IMR-90 (cell line): ENCODE data around the gene FAM124B. TPM values are rescaled to one million over a fixed set of nuclear protein-coding genes. Genes with fewer than 3 reads are reported as not detected.

Source experiments
- ATAC-seq: fragments of 200-7000 bp; cut with Tn5 transposase; 2 replicates; pipeline ENCODE4 v1.9.1; 2020; ENCODE audit warnings: low read depth, mild to moderate bottlenecking, moderate library complexity
- BruUV-seq: library from RNA; stranded (reverse); fragments of 400-500 nt; replicated peaks from 2 replicates; lab custom pipeline; 2021; lab: Mats Ljungman, UMichigan
- CTCF ChIA-PET: fragments of 300-600 bp; formaldehyde crosslinking; extraction: SDS; loops from one replicate; lab custom pipeline; 2021; ENCODE audit warnings: antibody characterized with exemption; lab: Yijun Ruan, JAX
- POLR2A ChIA-PET: fragments of 300-600 bp; sonication (Branson Sonifier 250); formaldehyde crosslinking; loops from one replicate; lab custom pipeline; 2022; ENCODE audit warnings: antibody characterized with exemption; ENCODE audit not compliant: unreplicated experiment; lab: Charles Lee
- DNase-seq: peaks from one replicate; pipeline ENCODE4 v3.0.0; 2013
- H2AFZ ChIP-seq: replicated peaks from 2 replicates; pipeline ENCODE3; 2013; ENCODE audit warnings: low read length, mild to moderate bottlenecking; ENCODE audit not compliant: poor library complexity
- H2AK5ac ChIP-seq: 2 replicates; pipeline ENCODE4 v1.6.1; 2013; ENCODE audit warnings: low read depth, low read length, inconsistent platforms
- H2AK9ac ChIP-seq: replicated peaks from 2 replicates; pipeline ENCODE3; 2013; ENCODE audit warnings: mild to moderate bottlenecking, low read depth, low read length, moderate library complexity; ENCODE audit not compliant: poor library complexity
- H2BK120ac ChIP-seq: 2 replicates; pipeline ENCODE4 v1.6.1; 2013; ENCODE audit warnings: low read depth, low read length, inconsistent platforms
- H2BK15ac ChIP-seq: 3 replicates; pipeline ENCODE4 v1.6.1; 2013; ENCODE audit warnings: low read depth, low read length, inconsistent platforms
- H2BK20ac ChIP-seq: 2 replicates; pipeline ENCODE4 v1.6.1; 2013; ENCODE audit warnings: low read depth, mild to moderate bottlenecking, inconsistent platforms, low read length, moderate library complexity
- H2BK5ac ChIP-seq: 2 replicates; pipeline ENCODE4 v1.6.1; 2013; ENCODE audit warnings: mild to moderate bottlenecking, low read depth, low read length, inconsistent platforms; ENCODE audit not compliant: poor library complexity, severe bottlenecking
- H3K14ac ChIP-seq: replicated peaks from 2 replicates; pipeline ENCODE4 v1.6.1; 2013; ENCODE audit warnings: low read depth, low read length, inconsistent platforms
- H3K18ac ChIP-seq: 2 replicates; pipeline ENCODE4 v1.6.1; 2013; ENCODE audit warnings: low read depth, low read length, control low read depth
- H3K23ac ChIP-seq: 2 replicates; pipeline ENCODE4 v1.6.1; 2013; ENCODE audit warnings: low read depth, low read length, inconsistent platforms
- H3K27ac ChIP-seq: 2 replicates; pipeline ENCODE4 v1.5.1; 2013; ENCODE audit warnings: mild to moderate bottlenecking, control low read depth, low read length; ENCODE audit not compliant: insufficient read depth
- H3K27me3 ChIP-seq: 2 replicates; pipeline ENCODE4 v1.6.1; 2013; ENCODE audit warnings: low read length; ENCODE audit not compliant: control insufficient read depth, insufficient read depth
- H3K36me3 ChIP-seq: 2 replicates; pipeline ENCODE4 v1.6.1; 2013; ENCODE audit warnings: low read length, mixed read lengths; ENCODE audit not compliant: control insufficient read depth, insufficient read depth
- H3K4ac ChIP-seq: 2 replicates; pipeline ENCODE4 v1.6.1; 2013; ENCODE audit warnings: low read depth, low read length, inconsistent platforms
- H3K4me1 ChIP-seq: 2 replicates; pipeline ENCODE4 v1.6.1; 2013; ENCODE audit warnings: low read length, mixed read lengths; ENCODE audit not compliant: control insufficient read depth, insufficient read depth
- H3K4me2 ChIP-seq: 2 replicates; pipeline ENCODE4 v1.6.1; 2013; ENCODE audit warnings: low read depth, mild to moderate bottlenecking, control low read depth, low read length, moderate library complexity
- H3K4me3 ChIP-seq: 2 replicates; pipeline ENCODE4 v1.5.1; 2013; ENCODE audit warnings: low read depth, mild to moderate bottlenecking, control low read depth, low read length, moderate library complexity; ENCODE audit not compliant: insufficient read depth
- H3K56ac ChIP-seq: 2 replicates; pipeline ENCODE4 v1.6.1; 2013; ENCODE audit warnings: low read length, inconsistent platforms; ENCODE audit not compliant: insufficient read depth; ENCODE audit errors: extremely low read depth
- H3K79me1 ChIP-seq, 2 experiments: 2 replicates each; pipeline ENCODE4 v1.6.1; 2013; ENCODE audit warnings: low read length in 2 of 2, inconsistent platforms in 1 of 2, low read depth in 1 of 2
- H3K9ac ChIP-seq: 2 replicates; pipeline ENCODE4 v1.6.1; 2013; ENCODE audit warnings: low read depth, low read length, control low read depth
- H3K9me1 ChIP-seq: 2 replicates; pipeline ENCODE4 v1.6.1; 2013; ENCODE audit warnings: low read length, inconsistent platforms; ENCODE audit not compliant: insufficient read depth
- H3K9me3 ChIP-seq: 2 replicates; pipeline ENCODE4 v1.6.1; 2013; ENCODE audit warnings: low read length; ENCODE audit not compliant: control insufficient read depth, insufficient read depth
- H4K20me1 ChIP-seq: 2 replicates; pipeline ENCODE4 v1.6.1; 2013; ENCODE audit warnings: low read length, inconsistent platforms; ENCODE audit not compliant: insufficient read depth
- H4K5ac ChIP-seq: 2 replicates; pipeline ENCODE4 v1.6.1; 2013; ENCODE audit warnings: mild to moderate bottlenecking, low read depth, low read length, control low read depth
- H4K8ac ChIP-seq, 2 experiments: 2 replicates each; pipeline ENCODE4 v1.6.1; 2013; ENCODE audit warnings: low read depth in 2 of 2, low read length in 2 of 2, control low read depth in 1 of 2, inconsistent platforms in 1 of 2
- H4K91ac ChIP-seq: 2 replicates; pipeline ENCODE4 v1.6.1; 2013; ENCODE audit warnings: low read depth, low read length, inconsistent platforms; ENCODE audit not compliant: insufficient read depth
- POLR2A ChIP-seq: IDR thresholded peaks from 2 replicates; pipeline ENCODE4 v1.6.1; 2012; ENCODE audit warnings: mild to moderate bottlenecking, low read depth, low read length
- WGBS, 2 experiments: methylation state at CpG; one replicate each; pipeline versions ENCODE4 v1.1.5 to v1.1.7; 2013; ENCODE audit warnings: missing lambda C conversion rate in 2 of 2; ENCODE audit not compliant: insufficient read length in 1 of 2; ENCODE audit errors: extremely low coverage in 2 of 2; 5-methylcytosine and 5-hydroxymethylcytosine counted together
- dilution Hi-C: fragments of 300-500 bp; cut with HindIII; formaldehyde crosslinking; loops from one replicate; pipeline ENCODE4 v1.14.3; 2018; ENCODE audit warnings: low sequenced_read_pairs; ENCODE audit not compliant: unreplicated experiment
- in situ Hi-C: fragments of 300-500 bp; cut with MboI; formaldehyde crosslinking; loops from 3 replicates; pipeline ENCODE4 v1.14.3; 2019; ENCODE audit warnings: low sequenced_read_pairs, inconsistent platforms, mixed read lengths
- intact Hi-C: fragments of 100-400 bp; cut with micrococcal nuclease; formaldehyde crosslinking; loops from 2 replicates; pipeline ENCODE4 v1.10.0; 2022
- polyA plus RNA-seq, 3 experiments: library from polyadenylated mRNA; depleted of rRNA; stranded (reverse); fragments of >200 nt; gene quantifications; 2 replicates each; pipeline ENCODE4 v1.2.3, GENCODE V29; 2012; ENCODE audit warnings: low replicate concordance in 1 of 3
- total RNA-seq: library from RNA; depleted of rRNA; stranded (reverse); fragments of >200 nt; gene quantifications from 2 replicates; pipeline ENCODE4 v1.2.3, GENCODE V29; 2012
- TF ChIP-seq, protein P1 (sequence below): conservative IDR thresholded peaks from 2 replicates; pipeline ENCODE4 v1.5.1; 2012; ENCODE audit warnings: mild to moderate bottlenecking, low read depth, low read length, improper control_type of control experiment

FAM124B gene
- total and polyA plus RNA-seq, 2 of the 4 experiments (the other 2 are of a cell fraction): not detected

DNA sequence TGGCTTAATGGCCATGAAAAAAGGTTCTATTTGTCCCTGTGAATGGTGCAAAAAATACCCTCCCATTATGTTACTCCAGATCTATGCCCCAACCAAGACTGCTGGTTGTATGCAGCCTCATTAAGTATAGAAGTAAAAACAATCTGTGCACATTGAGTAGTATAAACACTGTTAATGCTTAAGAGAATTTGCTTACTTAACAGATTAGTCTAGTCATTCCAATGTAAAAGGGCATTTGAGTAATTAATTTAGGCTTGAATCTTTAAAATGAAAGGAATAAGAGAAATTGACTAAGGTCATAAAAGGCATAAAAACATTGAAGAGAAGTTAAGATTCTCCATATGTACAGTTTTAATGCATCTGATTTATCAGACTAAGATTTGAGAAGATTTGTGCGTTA, 51.2 kb downstream of the FAM124B start:
- CTCF ChIA-PET: interaction anchor here (0.8 kb wide), 1 partner anchor 9 kb away, joined by 3 read pairs; no protein-coding TSS in a partner anchor

More for the DNA sequence above, 51.2 kb downstream of the FAM124B start:
- POLR2A ChIA-PET: no interaction called here
- BruUV-seq: no TSS peak
- no peak for DNase-seq
- Histone ChIP-seq H3K36me3 (no peaks in the 10 kb centered on the region), H3K56ac (no peak overlapping the region), H2BK15ac (no peak overlapping the region), H3K23ac (no peak overlapping the region), H4K8ac (no peak overlapping the region), H4K5ac (no peak overlapping the region), H3K4me3 (no peak overlapping the region), H3K18ac (no peak overlapping the region), H3K9me1 (no peaks in the 10 kb centered on the region), H2BK20ac (no peak overlapping the region), H3K4me2 (no peak overlapping the region), H2AFZ (no peak overlapping the region), H2BK5ac (no peak overlapping the region), H2AK9ac (no peak overlapping the region), H3K14ac (no peak overlapping the region), H2BK120ac (no peak overlapping the region), H3K79me1 (no peaks in the 10 kb centered on the region), H3K9ac (no peak overlapping the region), H3K9me3 (no peaks in the 10 kb centered on the region), H3K4me1 (peaks cover 5% of the 10 kb centered on the region; the same call in 1 of the 2 replicates), H3K27ac (no peak overlapping the region), H4K20me1 (no peaks in the 10 kb centered on the region), H3K27me3 (peaks cover 8% of the 10 kb centered on the region), H4K91ac (no peak overlapping the region), H3K4ac (no peak overlapping the region), H2AK5ac (no peak overlapping the region)
- ATAC-seq: peak; percentile 57
- intact Hi-C loops (loop anchor here (2.0 kb wide), 1 partner anchor 380 kb away; no protein-coding TSS in a partner anchor), dilution Hi-C loops (no loop called here), in situ Hi-C loops (loop anchor here (25.0 kb wide), 2 partner anchors 662 to 1287 kb away; no protein-coding TSS in a partner anchor)
- WGBS, 2 experiments: no CpG with 5 or more reads among the region's 1 CpG
- no peak for TF ChIP-seq POLR2A
- TF ChIP-seq, protein P1, sequence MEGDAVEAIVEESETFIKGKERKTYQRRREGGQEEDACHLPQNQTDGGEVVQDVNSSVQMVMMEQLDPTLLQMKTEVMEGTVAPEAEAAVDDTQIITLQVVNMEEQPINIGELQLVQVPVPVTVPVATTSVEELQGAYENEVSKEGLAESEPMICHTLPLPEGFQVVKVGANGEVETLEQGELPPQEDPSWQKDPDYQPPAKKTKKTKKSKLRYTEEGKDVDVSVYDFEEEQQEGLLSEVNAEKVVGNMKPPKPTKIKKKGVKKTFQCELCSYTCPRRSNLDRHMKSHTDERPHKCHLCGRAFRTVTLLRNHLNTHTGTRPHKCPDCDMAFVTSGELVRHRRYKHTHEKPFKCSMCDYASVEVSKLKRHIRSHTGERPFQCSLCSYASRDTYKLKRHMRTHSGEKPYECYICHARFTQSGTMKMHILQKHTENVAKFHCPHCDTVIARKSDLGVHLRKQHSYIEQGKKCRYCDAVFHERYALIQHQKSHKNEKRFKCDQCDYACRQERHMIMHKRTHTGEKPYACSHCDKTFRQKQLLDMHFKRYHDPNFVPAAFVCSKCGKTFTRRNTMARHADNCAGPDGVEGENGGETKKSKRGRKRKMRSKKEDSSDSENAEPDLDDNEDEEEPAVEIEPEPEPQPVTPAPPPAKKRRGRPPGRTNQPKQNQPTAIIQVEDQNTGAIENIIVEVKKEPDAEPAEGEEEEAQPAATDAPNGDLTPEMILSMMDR: no peak
